ENCODE results near the gene DPP4.

DPP4 gene

DNA sequence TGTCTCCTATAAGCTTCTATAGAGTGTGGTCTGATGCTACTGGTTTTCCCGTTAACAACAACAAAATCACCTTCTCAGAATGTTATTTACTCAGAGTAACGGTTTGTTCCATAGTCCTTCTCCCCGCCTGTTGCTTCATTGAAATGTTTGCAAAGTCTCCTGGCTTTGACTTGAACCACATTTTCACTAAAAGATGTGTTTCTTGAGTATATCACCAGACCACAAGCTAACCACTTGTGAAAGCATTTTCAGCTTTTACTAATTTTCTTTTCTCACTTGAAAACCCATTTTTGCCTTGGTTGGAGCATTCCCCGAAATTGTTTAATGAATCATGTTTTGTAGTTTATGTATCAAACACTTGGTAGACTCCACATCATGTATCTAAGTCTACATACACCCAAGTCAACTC, 121.2 kb downstream of the DPP4 start:
- DNase-seq (ENCODE audit: low read depth in 2 of 2), result no peak
- H3K4me3 ChIP-seq (replicated peaks in 1 of 2; ENCODE audit: low read depth in 2 of 2, low read length in 2 of 2), result no peak overlapping the region

DNA sequence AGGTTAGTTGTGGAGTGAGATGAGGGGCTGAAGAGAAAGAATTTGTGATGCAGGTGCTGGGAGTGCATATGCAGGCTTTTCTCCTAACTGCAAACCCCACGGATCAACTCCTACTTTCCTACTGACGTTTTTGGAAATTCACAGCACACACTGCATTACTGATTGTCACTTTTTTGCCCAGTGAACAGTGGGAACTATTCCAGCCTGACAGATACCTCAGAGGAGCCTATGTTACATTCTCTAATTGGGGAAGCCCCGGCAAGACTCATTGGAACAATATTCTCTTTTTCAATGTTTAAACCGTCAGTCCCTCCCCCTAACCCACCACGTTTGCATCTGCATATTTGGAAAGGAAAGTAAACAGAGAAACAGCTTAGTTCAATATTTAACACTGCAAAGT, 126.2 kb downstream of the DPP4 start:
- TF ChIP-seq, protein P1, sequence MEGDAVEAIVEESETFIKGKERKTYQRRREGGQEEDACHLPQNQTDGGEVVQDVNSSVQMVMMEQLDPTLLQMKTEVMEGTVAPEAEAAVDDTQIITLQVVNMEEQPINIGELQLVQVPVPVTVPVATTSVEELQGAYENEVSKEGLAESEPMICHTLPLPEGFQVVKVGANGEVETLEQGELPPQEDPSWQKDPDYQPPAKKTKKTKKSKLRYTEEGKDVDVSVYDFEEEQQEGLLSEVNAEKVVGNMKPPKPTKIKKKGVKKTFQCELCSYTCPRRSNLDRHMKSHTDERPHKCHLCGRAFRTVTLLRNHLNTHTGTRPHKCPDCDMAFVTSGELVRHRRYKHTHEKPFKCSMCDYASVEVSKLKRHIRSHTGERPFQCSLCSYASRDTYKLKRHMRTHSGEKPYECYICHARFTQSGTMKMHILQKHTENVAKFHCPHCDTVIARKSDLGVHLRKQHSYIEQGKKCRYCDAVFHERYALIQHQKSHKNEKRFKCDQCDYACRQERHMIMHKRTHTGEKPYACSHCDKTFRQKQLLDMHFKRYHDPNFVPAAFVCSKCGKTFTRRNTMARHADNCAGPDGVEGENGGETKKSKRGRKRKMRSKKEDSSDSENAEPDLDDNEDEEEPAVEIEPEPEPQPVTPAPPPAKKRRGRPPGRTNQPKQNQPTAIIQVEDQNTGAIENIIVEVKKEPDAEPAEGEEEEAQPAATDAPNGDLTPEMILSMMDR (IDR thresholded peaks at IDR 0.05; ENCODE audit: low read depth, low read length), result no peak
- no peak overlapping the region for H3K4me3 ChIP-seq (replicated peaks in 1 of 2; ENCODE audit: low read depth in 2 of 2, low read length in 2 of 2)
- DNase-seq (ENCODE audit: low read depth in 2 of 2), result no peak

More for the DNA sequence above, 121.2 kb downstream of the DPP4 start:
- TF ChIP-seq, protein P1 (IDR thresholded peaks at IDR 0.05; ENCODE audit: low read depth, low read length), result no peak

DNA sequence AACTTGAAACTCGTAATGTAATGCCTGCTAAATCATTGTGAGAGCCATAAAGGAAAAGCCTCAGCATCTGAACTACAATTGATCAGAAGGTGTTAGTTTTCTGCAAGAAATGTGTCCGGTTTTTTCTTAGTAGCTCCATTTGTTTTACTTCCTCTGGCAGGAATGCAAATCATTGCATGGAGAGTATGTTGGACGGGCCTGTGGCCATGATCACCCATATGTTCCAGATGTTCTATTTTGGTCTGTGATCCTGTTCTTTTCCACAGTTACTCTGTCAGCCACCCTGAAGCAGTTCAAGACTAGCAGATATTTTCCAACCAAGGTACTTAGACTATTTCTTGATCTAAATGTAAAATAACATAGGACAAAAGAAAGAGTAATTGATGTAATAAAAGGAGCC, 126.6 kb downstream of the DPP4 start:
- TF ChIP-seq, protein P1 (IDR thresholded peaks at IDR 0.05; ENCODE audit: low read depth, low read length), result no peak
- no peak for DNase-seq (ENCODE audit: low read depth in 2 of 2)

DNA sequence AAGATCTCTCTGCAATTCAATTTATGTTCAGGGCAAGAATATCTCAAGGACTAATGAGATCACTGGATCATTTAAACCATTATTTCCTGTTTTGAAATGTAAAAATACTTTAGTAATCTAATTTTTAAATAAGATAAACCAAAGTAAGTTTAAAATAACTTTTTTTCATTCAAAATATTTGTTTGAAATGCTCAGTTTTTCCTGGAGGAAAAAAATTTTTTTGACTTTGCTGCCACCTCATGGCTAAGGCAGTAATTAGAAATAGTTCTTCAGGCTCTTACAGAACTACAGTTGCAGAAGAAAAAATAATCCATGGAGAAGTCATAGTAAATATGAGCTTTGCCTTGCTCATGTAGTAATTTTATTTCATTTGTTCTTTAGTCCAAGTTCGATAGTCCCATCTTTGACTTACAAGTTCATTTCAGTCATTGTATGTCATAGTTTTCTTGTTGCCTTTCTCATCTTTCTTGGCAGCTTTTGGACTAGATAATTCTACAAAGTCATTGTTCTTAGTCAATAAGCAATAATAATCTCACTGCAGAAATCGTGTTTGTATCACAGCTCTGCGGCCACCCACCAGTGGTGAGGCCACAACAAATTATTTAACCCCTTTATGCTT, 127.4 kb downstream of the DPP4 start:
- DNase-seq (ENCODE audit: low read depth in 2 of 2), result peak; percentile 53 to 66
- TF ChIP-seq, protein P1 (IDR thresholded peaks at IDR 0.05; ENCODE audit: low read depth, low read length), result peak; percentile 50
- H3K4me3 ChIP-seq (replicated peaks in 1 of 2; ENCODE audit: low read depth in 2 of 2, low read length in 2 of 2), result no peak overlapping the region

More for the DNA sequence above, 126.6 kb downstream of the DPP4 start:
- H3K4me3 ChIP-seq (replicated peaks in 1 of 2; ENCODE audit: low read depth in 2 of 2, low read length in 2 of 2), result no peak overlapping the region

DNA sequence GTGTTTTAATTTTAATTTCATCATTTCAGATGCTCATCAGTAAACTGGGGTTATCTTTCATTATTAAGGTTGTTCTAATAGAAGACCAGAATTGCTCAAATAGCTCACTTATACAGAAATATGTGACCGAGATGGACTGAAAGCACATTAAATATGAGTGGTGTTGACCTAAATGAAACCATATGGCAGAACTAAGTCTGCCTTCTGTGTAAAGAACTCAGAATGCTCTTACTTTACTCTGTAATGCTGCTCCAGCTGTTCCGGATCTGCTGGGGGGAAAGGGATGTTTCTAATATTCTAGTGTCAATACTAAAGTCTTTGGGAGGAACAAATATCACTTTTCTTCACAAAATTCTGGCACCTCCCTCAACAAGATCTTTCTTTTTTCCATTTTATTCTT, 131.0 kb downstream of the DPP4 start:
- TF ChIP-seq, protein P1 (IDR thresholded peaks at IDR 0.05; ENCODE audit: low read depth, low read length), result no peak
- no peak overlapping the region for H3K4me3 ChIP-seq (replicated peaks in 1 of 2; ENCODE audit: low read depth in 2 of 2, low read length in 2 of 2)
- DNase-seq (ENCODE audit: low read depth in 2 of 2), result no peak

Data from cardiac fibroblast (primary cell).